Neural progenitor cell (in vitro differentiated cells): Measurements from ENCODE around the gene ABRACL. TPM values are rescaled to one million over a fixed set of nuclear protein-coding genes. Genes with fewer than 3 reads are reported as not detected.
A peak's percentile ranks its signal among the peaks of the same experiment; 100 is the strongest.

Source experiments
- DNase-seq: peaks from one replicate; pipeline ENCODE4 v3.0.0-alpha.2; 2016; ENCODE audit warnings: low spot score
- H2AFZ ChIP-seq: fragments of 200-600 bp; sonication (generic); replicated peaks from 2 replicates; pipeline ENCODE4 v1.6.1; 2016; ENCODE audit warnings: antibody characterized with exemption
- H3F3A ChIP-seq: fragments of 200-600 bp; sonication (generic); 2 replicates; pipeline ENCODE4 v1.6.1; 2016; ENCODE audit warnings: antibody characterized with exemption, low read depth
- H3K27ac ChIP-seq: fragments of 200-600 bp; sonication (generic); 2 replicates; pipeline ENCODE4 v1.5.1; 2016; ENCODE audit warnings: mild to moderate bottlenecking
- H3K27me3 ChIP-seq: fragments of 200-600 bp; sonication (generic); 2 replicates; pipeline ENCODE4 v1.6.1; 2016; ENCODE audit warnings: mild to moderate bottlenecking, moderate library complexity
- H3K36me3 ChIP-seq: fragments of 200-600 bp; sonication (generic); 2 replicates; pipeline ENCODE4 v1.5.1; 2016
- H3K4me1 ChIP-seq: fragments of 200-600 bp; sonication (generic); 2 replicates; pipeline ENCODE4 v1.6.1; 2016; ENCODE audit warnings: mixed run types
- H3K4me2 ChIP-seq: fragments of 200-600 bp; sonication (generic); 2 replicates; pipeline ENCODE4 v1.6.1; 2016
- H3K4me3 ChIP-seq: fragments of 200-600 bp; sonication (generic); 2 replicates; pipeline ENCODE4 v1.5.1; 2016
- H3K79me2 ChIP-seq: fragments of 200-600 bp; sonication (generic); 2 replicates; pipeline ENCODE4 v1.6.1; 2016; ENCODE audit warnings: low read depth
- H3K9ac ChIP-seq: fragments of 200-600 bp; sonication (generic); 2 replicates; pipeline ENCODE4 v1.6.1; 2016
- H3K9me3 ChIP-seq: fragments of 200-600 bp; sonication (generic); 2 replicates; pipeline ENCODE4 v1.5.1; 2016; ENCODE audit warnings: low read depth
- H4K20me1 ChIP-seq: fragments of 200-600 bp; sonication (generic); 2 replicates; pipeline ENCODE4 v1.6.1; 2016; ENCODE audit warnings: low read depth
- H3K27ac Mint-ChIP-seq: 3 replicates; pipeline ENCODE4 v1.8.0; 2021; ENCODE audit warnings: mixed read lengths
- H3K27me3 Mint-ChIP-seq: 2 replicates; pipeline ENCODE4 v1.8.0; 2022; ENCODE audit warnings: low read depth, mild to moderate bottlenecking, inconsistent platforms, moderate library complexity, mixed read lengths; ENCODE audit not compliant: insufficient read depth
- H3K36me3 Mint-ChIP-seq: 3 replicates; pipeline ENCODE4 v1.8.0; 2021; ENCODE audit warnings: mixed read lengths
- H3K4me1 Mint-ChIP-seq: 3 replicates; pipeline ENCODE4 v1.8.0; 2021; ENCODE audit warnings: mixed read lengths
- H3K4me3 Mint-ChIP-seq: 3 replicates; pipeline ENCODE4 v1.8.0; 2021; ENCODE audit warnings: mild to moderate bottlenecking, moderate library complexity, mixed read lengths
- H3K9me3 Mint-ChIP-seq: 3 replicates; pipeline ENCODE4 v1.8.0; 2020; ENCODE audit warnings: mixed read lengths
- EZH2 ChIP-seq: fragments of 200-600 bp; sonication (generic); IDR thresholded peaks from 2 replicates; pipeline ENCODE4 v1.6.1; 2017; ENCODE audit warnings: antibody characterized with exemption, mild to moderate bottlenecking, moderate library complexity
- EZH2phosphoT487 ChIP-seq: fragments of 200-600 bp; sonication (generic); IDR thresholded peaks from 2 replicates; pipeline ENCODE4 v1.6.1; 2017; ENCODE audit warnings: antibody characterized with exemption
- total RNA-seq: library from RNA; depleted of rRNA; stranded (reverse); fragments of >200 nt; gene quantifications from 2 replicates; pipeline ENCODE4 v1.2.3, GENCODE V29; 2015; ENCODE audit warnings: low replicate concordance
- TF ChIP-seq, protein P1 (sequence below): fragments of 200-600 bp; sonication (generic); IDR thresholded peaks from 2 replicates; pipeline ENCODE4 v1.5.1; 2017; ENCODE audit warnings: antibody characterized with exemption, mild to moderate bottlenecking

Gene ABRACL
- total RNA-seq, 1 donor from 2014 or later: 242 TPM

DNA sequence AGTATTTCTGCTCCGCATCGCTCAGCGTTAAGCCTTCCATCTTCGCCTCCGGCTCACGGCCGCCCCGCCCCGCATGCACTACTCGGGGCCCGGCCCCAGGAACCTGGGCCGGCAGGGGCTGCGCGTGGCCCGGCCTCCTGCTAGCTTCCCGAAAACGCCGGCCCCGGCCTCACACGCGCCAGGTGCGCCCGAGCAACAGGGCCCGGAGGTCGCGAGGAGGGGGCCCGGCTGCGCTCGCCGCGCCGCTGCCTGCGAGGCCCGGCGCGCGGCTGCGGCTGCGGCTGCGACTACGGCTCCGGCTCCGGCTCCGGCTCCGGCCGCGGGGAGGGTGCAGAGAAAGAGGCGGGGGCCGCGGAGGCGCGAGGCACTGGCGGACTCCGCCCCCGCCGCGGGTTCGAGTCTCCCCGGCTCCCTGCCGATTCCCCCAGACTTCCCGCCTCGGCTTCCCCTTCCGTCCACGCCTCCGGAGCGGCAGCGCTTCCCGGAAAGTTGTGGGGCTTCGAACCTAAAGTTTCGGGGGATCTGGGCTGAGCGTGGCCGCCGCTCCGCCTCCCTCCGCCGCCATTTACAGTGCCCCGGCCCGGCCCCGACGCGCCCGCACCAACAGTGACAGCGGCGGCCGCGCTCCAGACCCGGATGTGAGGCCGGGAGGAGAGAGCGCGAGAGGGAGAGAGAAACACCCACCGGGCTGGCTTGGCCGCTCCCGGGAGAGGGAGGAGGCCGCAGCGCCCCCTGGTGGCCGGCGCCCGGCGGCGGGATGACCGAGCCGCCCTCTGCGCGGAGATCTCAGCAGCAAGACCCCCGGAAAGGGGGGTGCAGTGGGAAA is 40.7 kb upstream of the ABRACL start, which contains the start of gene REPS1:
REPS1 (minus strand) TSS at position 611 of the 826 bp plus-strand sequence; CDS start at position 40, 571 bp downstream.
- Histone ChIP-seq H3K4me1 (peaks cover 16% of the 10 kb centered on the region), H3K9ac (peak within 1 kb of the TSS; percentile 81), H3K9me3 (no peaks in the 10 kb centered on the region), H3K27me3 (no peaks in the 10 kb centered on the region), H3K36me3 (no peaks in the 10 kb centered on the region), H3K27ac (peak within 1 kb of the TSS; percentile 84), H3K79me2 (peaks cover 49% of the 10 kb centered on the region), H3K4me2 (peak within 1 kb of the TSS; percentile 93), H4K20me1 (peaks cover 44% of the 10 kb centered on the region), H3K4me3 (peak within 1 kb of the TSS; percentile 93), H2AFZ (peak within 1 kb of the TSS; percentile 97), H3F3A (no peaks in the 10 kb centered on the region)
- DNase-seq: peak; percentile 97
- H3K4me3 Mint-ChIP-seq: peak within 1 kb of the TSS; percentile 92
- H3K9me3 Mint-ChIP-seq: no peaks in the 10 kb centered on the region
- no peaks in the 10 kb centered on the region for H3K36me3 Mint-ChIP-seq
- peak within 1 kb of the TSS; percentile 76 for H3K27ac Mint-ChIP-seq
- H3K27me3 Mint-ChIP-seq: peaks cover 5% of the 10 kb centered on the region
- H3K4me1 Mint-ChIP-seq: peaks cover 19% of the 10 kb centered on the region
- TF ChIP-seq, protein P1, sequence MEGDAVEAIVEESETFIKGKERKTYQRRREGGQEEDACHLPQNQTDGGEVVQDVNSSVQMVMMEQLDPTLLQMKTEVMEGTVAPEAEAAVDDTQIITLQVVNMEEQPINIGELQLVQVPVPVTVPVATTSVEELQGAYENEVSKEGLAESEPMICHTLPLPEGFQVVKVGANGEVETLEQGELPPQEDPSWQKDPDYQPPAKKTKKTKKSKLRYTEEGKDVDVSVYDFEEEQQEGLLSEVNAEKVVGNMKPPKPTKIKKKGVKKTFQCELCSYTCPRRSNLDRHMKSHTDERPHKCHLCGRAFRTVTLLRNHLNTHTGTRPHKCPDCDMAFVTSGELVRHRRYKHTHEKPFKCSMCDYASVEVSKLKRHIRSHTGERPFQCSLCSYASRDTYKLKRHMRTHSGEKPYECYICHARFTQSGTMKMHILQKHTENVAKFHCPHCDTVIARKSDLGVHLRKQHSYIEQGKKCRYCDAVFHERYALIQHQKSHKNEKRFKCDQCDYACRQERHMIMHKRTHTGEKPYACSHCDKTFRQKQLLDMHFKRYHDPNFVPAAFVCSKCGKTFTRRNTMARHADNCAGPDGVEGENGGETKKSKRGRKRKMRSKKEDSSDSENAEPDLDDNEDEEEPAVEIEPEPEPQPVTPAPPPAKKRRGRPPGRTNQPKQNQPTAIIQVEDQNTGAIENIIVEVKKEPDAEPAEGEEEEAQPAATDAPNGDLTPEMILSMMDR: peak; percentile 97
- TF ChIP-seq EZH2 (peak; percentile 43), EZH2phosphoT487 (peak; percentile 41)

DNA sequence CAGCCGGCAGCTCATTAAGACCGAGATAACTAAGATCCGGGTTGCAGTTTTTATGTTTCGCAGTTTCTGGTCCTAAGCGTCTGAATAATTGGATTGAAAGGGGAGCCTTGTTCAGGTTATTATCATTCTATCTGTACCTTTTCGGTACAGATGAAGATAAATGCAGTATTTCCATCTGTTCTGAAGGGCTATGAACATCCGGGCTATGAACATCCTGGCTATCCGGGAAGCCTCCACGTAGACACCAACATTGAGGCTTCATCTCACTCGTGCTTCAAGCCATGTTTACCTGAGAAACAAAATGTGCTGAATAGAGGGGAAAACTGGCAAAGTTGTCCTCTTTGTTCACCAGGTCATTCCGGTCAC is 40.1 kb upstream of the ABRACL start:
- no peaks in the 10 kb centered on the region for H3K9me3 ChIP-seq
- no peak overlapping the region for H3K27ac ChIP-seq
- peak; percentile 23 for DNase-seq
- Mint-ChIP-seq H3K27ac (peak overlapping the region; percentile 76), H3K9me3 (no peaks in the 10 kb centered on the region), H3K27me3 (peaks cover 6% of the 10 kb centered on the region), H3K4me1 (peaks cover 19% of the 10 kb centered on the region), H3K36me3 (no peaks in the 10 kb centered on the region), H3K4me3 (peak overlapping the region; percentile 90)
- H3F3A ChIP-seq: no peaks in the 10 kb centered on the region
- H3K4me1 ChIP-seq: peaks cover 16% of the 10 kb centered on the region
- H3K36me3 ChIP-seq: no peaks in the 10 kb centered on the region
- H4K20me1 ChIP-seq: peaks cover 38% of the 10 kb centered on the region
- peak overlapping the region; percentile 93 for H3K4me2 ChIP-seq
- H2AFZ ChIP-seq: peak overlapping the region; percentile 97
- TF ChIP-seq EZH2: no peak
- TF ChIP-seq, protein P1: no peak
- no peak for TF ChIP-seq EZH2phosphoT487
- H3K9ac ChIP-seq: no peak overlapping the region
- H3K27me3 ChIP-seq: no peaks in the 10 kb centered on the region
- peaks cover 43% of the 10 kb centered on the region for H3K79me2 ChIP-seq
- H3K4me3 ChIP-seq: peak overlapping the region; percentile 93

DNA sequence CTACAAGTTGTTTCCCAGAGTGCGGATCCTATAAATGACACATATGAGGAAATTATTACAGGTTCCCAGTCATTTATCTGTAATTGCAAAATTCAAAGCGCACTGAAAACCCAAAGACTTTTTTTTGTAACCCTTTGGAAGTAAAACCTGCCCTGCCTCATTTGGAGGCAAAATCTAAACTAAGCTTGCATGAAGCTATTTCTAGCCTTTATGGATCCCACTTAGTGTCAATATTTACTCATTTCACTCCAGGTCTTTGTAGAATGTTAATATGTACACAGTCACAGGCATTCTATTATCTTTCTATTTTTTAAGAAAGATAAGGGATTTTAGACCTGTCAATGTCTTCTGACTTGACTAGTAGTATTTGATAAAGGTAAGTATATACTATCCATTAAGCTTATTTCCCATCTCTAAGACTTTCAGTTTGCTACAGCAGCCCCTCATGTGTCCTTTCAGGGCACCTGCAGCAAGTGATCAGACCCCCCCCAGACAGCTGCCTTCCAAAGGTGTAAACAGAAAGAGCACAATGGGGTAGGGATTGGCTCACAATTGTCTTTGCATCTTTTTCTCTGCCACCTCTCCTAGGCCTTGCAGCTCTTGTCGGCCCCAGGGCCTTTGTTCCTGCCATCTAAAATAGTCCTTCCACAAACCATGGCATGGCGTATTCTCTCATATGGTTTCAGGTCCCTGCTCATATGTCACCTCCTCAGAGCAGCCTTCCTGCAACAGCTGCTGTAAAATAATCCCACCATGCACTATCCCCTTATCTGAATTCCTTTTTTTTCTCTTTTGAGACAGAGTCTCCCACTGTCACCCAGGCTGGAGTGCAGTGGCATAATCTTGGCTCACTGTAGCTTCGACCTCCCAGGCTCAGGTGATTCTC is 39.2 kb upstream of the ABRACL start:
- Mint-ChIP-seq H3K4me1 (peaks cover 19% of the 10 kb centered on the region), H3K36me3 (no peaks in the 10 kb centered on the region), H3K4me3 (peak overlapping the region; percentile 90), H3K27ac (no peak overlapping the region), H3K27me3 (peaks cover 6% of the 10 kb centered on the region), H3K9me3 (no peaks in the 10 kb centered on the region)
- Histone ChIP-seq H3K9me3 (no peaks in the 10 kb centered on the region), H3K4me2 (no peak overlapping the region), H3K4me3 (peak overlapping the region; percentile 93), H2AFZ (no peak overlapping the region), H3K79me2 (peaks cover 34% of the 10 kb centered on the region), H3K27me3 (no peaks in the 10 kb centered on the region), H3F3A (no peaks in the 10 kb centered on the region), H3K4me1 (peaks cover 16% of the 10 kb centered on the region), H3K36me3 (no peaks in the 10 kb centered on the region), H3K9ac (no peak overlapping the region), H4K20me1 (peaks cover 29% of the 10 kb centered on the region), H3K27ac (no peak overlapping the region)
- TF ChIP-seq, protein P1: no peak
- TF ChIP-seq EZH2phosphoT487 (no peak), EZH2 (no peak)
- no peak for DNase-seq
